GM20000 (cell line): Measurements from ENCODE around the gene GDI2.

ENCODE experiments used
- DNase-seq: peaks from one replicate; pipeline ENCODE4 v3.0.0; 2012; ENCODE audit warnings: low spot score
- CTCF ChIP-seq: IDR thresholded peaks from 2 replicates; pipeline ENCODE4 v1.5.1; 2012; ENCODE audit warnings: mild to moderate bottlenecking, control low read depth; ENCODE audit errors: extremely low read depth, missing control alignments

The GDI2 gene

DNA sequence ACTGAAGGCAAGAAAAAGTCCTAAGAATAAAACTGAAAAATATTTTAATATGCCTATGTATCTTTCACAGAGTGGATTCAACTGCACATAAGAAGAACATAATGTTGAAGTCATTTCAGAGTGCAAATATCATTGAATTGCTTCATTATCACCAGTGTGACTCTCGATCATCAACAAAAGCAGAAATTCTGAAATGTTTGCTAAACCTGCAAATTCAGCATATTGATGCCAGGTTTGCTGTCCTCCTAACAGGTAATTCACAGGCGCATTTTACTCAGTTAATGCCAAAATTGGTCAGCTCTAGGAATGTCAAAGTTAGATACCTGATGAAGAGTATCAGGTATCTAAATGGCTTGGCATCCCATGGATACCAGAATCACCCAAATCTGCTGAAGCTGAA is 52.0 kb downstream of the GDI2 start:
- no peak for TF ChIP-seq CTCF
- DNase-seq = no peak

- no peak for TF ChIP-seq CTCF
Measured at GRCh38 chr10:5760515-5760914, 52.7 kb downstream of the GDI2 start.

DNA sequence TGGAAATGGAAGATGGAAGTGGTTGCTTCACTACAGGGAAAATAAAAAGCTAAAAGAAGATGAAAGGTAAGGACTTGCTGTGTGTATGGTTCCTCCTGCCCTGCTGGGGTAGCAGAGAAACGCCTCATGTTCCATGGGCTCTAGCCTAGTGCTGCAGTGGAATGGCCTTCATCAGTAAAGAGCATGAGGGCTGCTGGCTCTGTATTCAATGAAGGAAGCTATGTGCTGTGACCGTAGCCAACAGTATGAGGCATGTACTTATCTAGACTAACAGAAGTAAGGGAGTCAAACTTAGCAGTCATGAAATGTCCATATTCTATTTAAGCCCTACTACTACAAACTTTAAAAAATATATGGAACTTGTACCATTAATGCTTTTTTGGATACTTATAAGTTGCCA is 54.3 kb downstream of the GDI2 start:
- TF ChIP-seq CTCF = no peak
- DNase-seq = no peak

More at GRCh38 chr10:5760515-5760914, 52.7 kb downstream of the GDI2 start:
- no peak for DNase-seq

- no peak for DNase-seq
- no peak for TF ChIP-seq CTCF
Measured at GRCh38 chr10:5757766-5758517, 55.3 kb downstream of the GDI2 start.

DNA sequence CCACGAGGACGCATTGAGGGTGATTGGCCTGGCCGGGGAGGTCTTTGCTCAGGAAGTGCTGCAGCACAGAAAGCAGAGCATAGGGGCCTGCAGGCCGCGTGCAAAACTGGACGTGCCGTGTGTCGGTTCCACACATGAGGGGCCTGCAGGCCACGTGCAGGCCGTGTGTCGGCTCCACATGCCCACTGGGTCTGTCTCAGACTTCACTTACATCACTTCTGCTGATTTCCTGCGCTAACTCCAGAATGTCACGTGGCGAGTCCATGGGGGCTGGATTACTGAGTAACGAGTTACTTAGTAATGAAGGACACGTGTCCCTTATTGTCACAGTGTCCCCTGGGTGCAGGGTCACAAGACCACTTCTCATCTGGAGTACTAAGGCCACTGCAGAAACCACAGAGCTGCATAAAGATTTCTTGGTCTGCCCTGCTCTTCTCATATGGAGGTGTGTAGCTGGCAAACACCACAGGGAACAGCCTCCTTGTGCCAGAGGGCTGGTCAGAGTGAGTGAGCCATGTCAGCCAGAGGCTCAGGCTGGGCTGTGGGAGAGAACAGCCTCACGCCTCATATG is 60.8 kb downstream of the GDI2 start:
- TF ChIP-seq CTCF = no peak
- DNase-seq = no peak

DNA sequence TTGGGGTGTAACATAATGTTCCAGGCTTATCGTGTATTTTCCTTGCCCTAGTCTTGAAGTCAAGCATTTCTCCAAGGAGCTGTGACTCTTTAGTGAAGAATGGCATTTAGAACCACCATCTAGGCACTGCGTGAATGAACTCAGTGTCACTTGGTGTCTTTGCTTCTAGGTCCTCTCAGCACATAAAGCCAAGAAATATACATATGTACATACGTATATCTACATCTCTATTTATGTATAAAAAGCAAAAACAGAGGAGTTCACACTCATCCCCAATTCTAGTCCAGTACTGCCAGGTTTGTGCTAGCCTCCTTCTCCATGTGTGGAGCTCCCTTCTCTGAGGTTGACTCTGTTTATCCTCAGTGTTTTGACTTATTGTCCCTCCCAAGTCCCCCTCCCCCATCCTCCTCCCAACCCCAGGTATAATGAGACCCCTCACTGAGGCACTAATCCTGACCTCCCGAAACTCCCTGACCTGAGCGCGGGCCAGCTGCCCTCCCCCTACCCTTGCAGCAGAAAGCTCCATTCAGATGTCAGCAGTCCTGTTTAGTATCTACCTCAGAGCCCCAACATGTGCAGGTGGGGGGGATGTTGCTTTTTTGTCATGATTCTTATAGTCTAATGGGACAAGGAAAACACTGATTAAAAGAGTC is 61.5 kb downstream of the GDI2 start:
- no peak for DNase-seq
- TF ChIP-seq CTCF = no peak

DNA sequence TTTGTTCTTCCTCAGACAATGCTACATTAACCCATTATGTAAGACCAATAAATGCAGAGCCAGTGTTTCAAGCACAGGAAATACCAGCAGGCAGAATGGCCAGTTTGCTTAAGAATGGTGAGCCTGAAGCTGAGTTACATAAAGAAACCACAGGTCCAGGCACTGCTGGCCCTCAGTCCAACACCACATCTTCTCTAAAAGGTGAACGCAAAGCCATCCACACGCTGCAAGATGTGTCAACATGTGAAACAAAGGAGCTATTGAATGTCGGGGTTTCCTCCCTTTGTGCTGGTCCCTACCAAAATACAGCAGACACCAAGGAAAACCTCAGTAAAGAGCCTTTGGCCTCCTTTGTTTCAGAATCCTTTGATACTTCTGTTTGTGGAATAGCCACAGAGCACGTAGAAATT is 64.8 kb downstream of the GDI2 start:
- TF ChIP-seq CTCF = no peak
- DNase-seq = no peak
